HG02642 (cell line): ENCODE results near the gene ACTR10.
"Not testable (repeated sequence)": the region's sequence is repeated elsewhere in the genome, so short reads cannot be mapped to it uniquely, and the experiment has no call there.

Experiments used
- ATAC-seq: cut with Tn5 transposase; IDR thresholded peaks from one replicate; pipeline ENCODE4 v1.9.1; 2021; ENCODE audit warnings: mild to moderate bottlenecking; ENCODE audit not compliant: unreplicated experiment, poor library complexity

The ACTR10 gene

GRCh38 chr14:58215191-58215914, 15.4 kb downstream of the ACTR10 start:
- no peak for ATAC-seq

- ATAC-seq, result no peak
Measured at GRCh38 chr14:58216544-58216943, 16.6 kb downstream of the ACTR10 start.

DNA sequence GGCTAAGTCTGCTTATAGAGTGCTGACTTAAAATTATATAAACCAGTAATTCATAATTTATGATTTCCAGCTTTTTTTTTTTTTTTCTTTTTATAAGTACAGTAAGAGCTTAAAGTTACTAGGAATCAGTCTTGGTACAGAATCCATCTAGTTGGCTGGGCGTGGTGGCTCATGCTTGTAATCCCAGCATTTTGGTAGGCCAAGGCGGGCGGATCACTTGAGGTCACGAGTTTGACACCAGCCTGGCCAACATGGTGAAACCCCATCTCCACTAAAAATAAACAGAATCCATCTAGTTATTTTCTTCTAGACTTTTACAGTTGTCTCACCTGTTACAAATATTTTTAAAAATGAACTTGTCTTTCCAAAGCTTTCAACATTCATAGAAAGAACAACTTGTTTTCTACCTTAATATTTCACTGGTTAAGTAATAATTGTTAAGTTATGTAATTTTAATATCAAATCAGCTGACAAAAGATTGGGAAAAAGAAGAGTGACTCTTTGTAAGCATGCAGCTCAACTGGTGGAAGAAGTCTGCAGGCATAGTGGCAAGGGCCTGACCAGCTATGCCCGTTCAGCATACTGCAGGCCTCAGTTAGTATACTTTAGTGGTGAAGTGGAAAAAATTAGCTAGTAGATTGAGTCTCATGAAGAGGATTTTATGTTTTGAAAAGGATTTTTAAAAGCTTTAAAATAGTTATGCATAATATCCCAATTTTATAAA, 27.3 kb downstream of the ACTR10 start:
- ATAC-seq, result no peak

DNA sequence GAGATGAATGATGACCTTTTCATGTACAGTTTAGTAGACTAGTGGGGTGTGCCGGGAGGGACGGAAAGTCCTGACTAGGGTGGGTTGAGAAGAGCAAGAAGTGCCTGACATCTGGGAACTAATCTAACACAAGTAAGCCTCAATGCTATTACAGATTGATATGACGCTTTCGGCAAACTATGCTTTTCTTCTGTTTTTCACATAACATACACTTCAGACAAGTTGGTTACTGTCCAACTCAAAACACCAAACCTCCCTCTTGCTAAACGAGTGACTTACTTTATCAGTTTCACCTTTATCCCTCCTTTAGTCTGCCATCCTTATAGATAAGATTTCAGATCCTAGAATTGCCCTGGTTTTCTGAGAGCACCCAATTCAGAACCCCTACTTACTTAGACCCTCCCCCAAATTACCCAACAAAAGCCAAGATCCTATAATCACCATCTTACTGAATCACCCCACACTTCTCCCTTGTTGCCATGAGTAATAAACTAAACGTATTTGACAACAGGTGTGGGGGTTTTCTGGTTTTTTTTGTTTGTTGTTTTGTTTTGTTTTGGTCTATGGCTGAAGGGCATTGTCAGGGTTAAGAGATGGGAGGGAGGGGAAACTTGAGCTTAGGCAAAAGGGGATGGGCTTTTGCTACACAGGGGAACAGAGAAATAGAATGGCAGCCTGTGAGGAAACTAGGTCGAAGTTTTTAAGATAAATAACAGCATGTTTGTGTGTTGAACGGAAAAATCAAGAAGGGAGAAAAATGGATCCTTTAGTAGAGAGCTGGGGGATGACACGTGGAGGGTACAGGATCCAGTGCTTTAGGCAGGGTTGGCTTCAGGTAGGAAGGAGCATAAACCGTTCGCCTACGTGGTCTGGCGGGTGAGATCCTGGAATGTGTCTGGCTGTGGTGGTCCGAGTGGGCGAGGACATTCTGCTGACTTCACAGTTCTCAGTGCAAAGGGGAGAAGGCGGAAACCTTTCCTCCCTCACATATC, 38.6 kb downstream of the ACTR10 start:
- ATAC-seq, result no peak

- peak; percentile 35 for ATAC-seq
Measured at GRCh38 chr14:58239244-58240195, 39.6 kb downstream of the ACTR10 start.

DNA sequence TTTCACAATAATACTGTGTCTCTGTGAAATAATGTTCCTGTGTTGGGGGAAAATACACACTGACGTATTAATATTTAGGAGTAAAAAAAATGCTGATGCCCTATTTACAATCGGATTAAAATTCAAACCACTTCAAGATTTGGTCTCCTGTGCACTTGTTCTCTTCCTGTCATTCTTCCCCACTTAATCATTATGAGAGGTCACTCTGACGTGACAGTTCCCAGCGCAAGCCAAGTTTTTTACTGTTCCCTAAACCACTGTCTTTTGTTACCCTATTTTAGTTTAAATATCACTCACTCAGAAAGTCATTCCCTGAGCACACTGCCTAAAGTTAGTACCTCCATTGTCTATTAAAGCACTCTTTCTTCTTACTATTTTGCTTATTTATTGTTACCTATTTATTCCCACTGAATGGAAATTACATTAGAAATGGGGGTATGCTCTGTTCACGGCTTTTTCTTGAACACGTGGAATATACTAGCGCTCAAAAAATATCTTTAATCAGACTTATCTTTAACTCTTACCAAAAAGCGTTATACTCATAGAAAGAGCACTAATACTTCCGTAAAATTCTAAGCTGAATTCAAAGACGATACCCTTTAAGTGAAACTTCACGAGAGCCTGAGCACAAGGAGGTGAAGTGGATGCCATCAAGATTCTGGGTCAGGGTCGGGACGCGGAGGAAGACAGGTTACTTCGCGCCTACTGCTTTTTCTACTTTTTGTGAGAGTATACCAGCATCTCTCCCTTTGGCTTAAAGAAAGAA, 44.0 kb downstream of the ACTR10 start:
- ATAC-seq, result peak; percentile 33

- peak; percentile 94 for ATAC-seq
Measured at GRCh38 chr14:58244556-58245387, 44.8 kb downstream of the ACTR10 start, which contains the start of gene PSMA3. Gene PSMA3 (plus strand): TSS chr14:58244843. CDS start chr14:58244921, 78 bp downstream.

DNA sequence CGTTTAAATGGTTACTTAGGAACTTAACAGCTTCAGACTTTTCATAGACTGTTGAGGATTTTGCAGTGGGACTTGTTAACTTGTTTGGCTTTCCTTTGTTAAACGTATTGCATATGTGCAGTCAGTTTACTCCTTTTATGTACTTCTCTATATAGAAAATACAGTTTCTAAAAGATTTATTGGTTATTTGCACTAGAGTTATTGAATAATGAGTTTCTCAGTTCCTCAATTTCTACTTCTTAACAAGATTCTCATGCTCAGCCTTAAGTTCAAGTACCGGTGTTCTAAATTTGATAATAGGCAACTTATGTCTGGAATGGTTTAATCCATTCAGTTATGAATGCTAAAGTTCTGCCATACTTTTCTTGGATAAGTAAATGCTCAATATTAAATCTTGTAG, 45.6 kb downstream of the ACTR10 start:
- no peak for ATAC-seq

DNA sequence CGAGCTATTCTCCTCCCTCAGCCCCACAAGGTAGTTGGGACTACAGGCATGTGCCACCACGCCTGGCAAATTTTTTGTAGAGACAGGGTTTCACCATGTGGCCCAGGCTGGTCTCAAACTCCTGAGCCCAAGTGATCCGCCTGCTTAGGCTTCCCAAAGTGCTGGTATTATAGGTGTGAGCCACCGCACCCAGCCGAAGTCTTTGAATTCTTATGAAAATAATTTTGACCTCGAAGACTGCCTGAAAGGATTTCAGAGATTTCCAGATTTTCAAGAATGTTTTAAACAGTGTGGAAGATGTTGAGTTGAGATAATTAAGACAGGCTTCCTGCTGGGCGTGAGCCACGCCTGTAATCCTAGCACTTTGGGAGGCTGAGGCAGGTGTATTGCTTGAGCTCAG, 49.7 kb downstream of the ACTR10 start:
- no peak for ATAC-seq

- no peak for ATAC-seq
Measured at GRCh38 chr14:58258156-58258555, 58.2 kb downstream of the ACTR10 start.

DNA sequence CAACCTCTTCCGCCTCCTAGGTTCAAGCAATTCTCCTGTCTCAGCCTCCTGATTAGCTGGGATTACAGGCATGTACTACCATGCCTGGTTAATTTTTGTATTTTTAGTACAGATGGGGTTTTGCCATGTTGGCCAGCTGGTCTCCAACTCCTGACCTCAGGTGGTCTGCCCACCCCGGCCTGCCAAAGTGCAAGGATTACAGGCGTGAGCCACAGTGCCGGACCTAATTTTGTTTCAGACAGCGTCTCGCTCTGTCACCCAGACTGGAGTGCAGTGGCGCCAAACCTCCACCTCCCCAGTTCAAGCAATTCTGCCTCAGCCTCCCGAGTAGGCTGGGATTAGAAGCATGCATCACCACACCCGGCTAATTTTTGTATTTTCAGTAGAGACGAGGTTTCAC, 62.1 kb downstream of the ACTR10 start:
- ATAC-seq, result not testable (repeated sequence)

GRCh38 chr14:58265401-58265800, 65.5 kb downstream of the ACTR10 start:
- no peak for ATAC-seq

- ATAC-seq, result no peak
Measured at GRCh38 chr14:58270628-58271027, 70.7 kb downstream of the ACTR10 start.

GRCh38 chr14:58272588-58273372, 72.8 kb downstream of the ACTR10 start:
- ATAC-seq, result no peak

DNA sequence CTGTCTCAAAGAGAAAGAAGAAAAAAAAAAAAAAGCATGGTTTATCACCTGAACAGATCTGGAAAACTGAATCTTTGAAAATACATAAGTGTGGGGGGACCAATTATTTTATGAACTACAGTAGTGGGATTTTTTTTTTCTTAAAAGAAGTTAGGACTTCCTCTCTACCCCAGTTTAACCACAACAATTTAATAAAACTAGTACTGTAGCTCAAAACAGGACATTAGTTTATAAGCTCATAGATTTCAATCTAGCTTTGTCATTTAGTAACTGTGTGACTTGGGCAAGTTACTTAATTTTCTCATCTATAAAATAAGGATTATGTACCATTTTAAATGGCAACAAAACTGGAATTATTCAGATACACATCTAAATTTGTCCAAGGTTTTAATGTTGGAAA, 74.9 kb downstream of the ACTR10 start:
- no peak for ATAC-seq

DNA sequence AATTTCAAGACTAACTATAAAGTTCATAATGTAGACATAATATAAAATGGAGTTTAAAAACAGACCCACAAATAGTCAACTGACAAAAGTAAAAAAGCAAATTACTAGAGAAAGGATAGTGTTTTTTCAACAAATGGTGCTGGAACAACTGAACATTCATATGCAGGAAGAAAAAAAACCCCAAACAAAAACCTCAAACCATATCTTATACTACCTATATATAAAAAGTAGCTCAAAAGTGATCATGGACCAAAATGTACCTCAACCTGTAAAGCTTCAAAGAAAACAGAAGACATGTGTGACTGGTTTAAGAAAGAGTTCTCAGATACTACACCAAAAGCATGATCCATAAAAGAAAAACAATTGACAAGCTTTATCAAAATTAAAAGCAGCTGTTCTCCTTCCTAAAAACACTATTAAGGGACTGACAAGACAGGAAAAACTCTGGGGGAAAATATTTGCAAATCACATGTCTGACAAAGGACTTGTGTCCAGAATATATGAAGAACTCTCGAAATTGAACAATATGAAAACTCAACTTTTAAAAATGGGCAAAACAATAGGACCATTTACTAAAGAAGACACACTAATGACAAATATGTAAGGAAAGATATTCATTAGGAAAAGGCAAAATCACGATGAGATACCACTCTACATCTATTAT, 75.7 kb downstream of the ACTR10 start:
- ATAC-seq, result no peak

DNA sequence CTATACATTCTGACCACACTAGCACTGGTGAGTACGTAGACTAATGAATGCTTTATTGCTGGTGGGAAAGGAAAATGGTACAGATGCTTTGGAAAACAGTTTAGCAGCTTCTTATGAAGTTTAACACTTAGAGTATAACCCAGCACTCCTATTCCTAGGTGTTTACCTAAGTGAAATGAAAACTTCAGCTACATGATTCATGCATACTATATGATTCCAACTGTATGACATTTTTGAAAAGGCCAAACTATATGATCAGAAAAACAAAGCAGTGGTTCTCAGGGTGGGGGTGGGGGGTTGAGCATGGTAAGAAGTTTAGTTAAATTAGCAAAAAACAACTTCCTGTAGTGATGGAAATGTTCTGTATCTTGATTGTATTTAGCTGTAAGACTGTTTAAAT, 76.3 kb downstream of the ACTR10 start:
- ATAC-seq, result no peak
